ENCODE measurements around the gene IGF1R.

The IGF1R gene

DNA sequence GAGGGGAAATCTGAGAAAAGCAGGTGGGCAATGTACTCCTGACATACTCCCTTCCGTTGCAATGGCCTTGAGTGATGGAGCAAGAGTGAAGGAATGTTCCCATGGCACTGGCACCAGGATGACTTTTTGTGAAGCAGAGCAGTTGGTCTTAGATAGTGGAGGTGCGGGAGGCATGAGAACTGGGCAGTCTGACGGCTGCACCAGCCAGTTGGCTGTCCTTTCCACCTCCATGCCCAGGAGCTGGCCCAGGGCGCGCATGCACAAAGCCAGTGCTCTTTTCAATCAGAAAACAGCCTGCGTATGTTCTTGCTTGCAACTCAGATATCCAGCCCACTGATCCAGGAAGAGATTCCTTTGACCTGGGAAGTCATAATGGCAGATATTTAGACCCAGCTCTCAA lies 222.4 kb downstream of the IGF1R start:
- no peak overlapping the region for H3K4me3 ChIP-seq (ENCODE audit: low read depth, low read length)
- no peak for DNase-seq (ENCODE audit: low read depth, low spot score)
- in situ Hi-C loops (cut with HindIII; ENCODE audit: low sequenced_read_pairs), result no loop called here
- TF ChIP-seq CTCF (IDR thresholded peaks at IDR 0.05; ENCODE audit: low read depth, low read length), result no peak

DNA sequence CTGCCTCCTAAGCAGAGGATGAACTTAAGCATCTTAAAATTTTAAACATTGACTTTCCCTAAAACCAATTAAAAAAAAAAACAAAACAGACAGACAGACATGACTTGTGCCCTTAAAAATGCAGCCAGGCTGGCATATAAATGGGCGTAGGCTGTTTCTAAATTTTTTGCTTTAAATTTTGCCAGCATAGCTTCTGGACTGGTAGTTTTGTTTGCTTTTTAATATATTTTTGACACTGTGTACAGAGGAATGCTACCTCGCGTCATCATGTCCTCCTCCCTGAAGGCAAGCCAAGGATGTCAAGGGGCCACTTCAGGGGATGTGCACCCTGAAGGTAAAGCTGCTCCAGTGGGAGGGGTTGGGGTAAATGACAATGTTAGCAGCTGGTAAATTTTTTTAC lies 224.4 kb downstream of the IGF1R start:
- DNase-seq (ENCODE audit: low read depth, low spot score), result no peak
- no peak for TF ChIP-seq CTCF (IDR thresholded peaks at IDR 0.05; ENCODE audit: low read depth, low read length)
- in situ Hi-C loops (cut with HindIII; ENCODE audit: low sequenced_read_pairs), result no loop called here
- H3K4me3 ChIP-seq (ENCODE audit: low read depth, low read length), result no peak overlapping the region

DNA sequence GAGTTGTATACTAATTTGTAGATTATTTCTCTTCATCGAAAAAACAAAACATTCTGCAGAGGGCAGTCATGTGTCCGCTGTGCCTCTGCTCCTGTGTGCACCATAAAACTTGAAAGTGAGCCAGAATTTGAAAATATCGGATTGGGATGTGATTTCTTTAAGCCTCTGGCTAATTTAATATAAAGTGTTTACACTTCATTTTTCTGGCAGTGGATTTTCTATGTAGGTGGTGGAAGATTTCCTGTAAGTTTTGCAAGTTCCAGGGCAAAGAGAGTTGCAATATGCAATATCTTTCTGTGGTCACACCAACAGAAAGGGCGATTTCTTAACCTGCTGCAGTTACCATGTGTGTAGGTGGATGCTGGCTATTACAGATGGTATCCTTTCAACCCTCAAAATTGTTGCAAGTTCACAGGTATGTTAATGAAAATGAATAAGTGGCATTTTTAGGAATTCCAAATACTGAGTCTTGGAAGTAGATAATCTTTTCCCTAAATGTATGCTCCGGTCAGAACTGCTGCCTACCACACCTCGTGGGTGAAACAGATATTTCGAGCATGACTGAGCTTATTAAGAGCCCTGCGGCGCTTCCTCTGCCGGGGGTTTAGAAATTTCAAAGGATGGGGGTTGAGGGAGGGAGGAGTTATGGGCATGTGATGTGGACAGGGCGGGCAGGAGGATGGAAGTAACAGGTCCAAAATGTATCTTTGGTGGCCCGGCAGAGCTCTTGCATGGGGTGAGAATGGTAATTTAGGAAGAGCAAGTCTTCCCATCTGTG lies 225.3 kb downstream of the IGF1R start:
- peak; percentile 88 for DNase-seq (ENCODE audit: low read depth, low spot score)
- no peak for TF ChIP-seq CTCF (IDR thresholded peaks at IDR 0.05; ENCODE audit: low read depth, low read length)
- H3K4me3 ChIP-seq (ENCODE audit: low read depth, low read length), result peak overlapping the region; percentile 18

GRCh38 chr15:98874370-98874769 lies 226.0 kb downstream of the IGF1R start:
- H3K4me3 ChIP-seq (ENCODE audit: low read depth, low read length), result no peak overlapping the region
- in situ Hi-C loops (cut with HindIII; ENCODE audit: low sequenced_read_pairs), result no loop called here
- DNase-seq (ENCODE audit: low read depth, low spot score), result no peak
- TF ChIP-seq CTCF (IDR thresholded peaks at IDR 0.05; ENCODE audit: low read depth, low read length), result no peak

More for the DNA sequence above, 225.3 kb downstream of the IGF1R start:
- in situ Hi-C loops (cut with HindIII; ENCODE audit: low sequenced_read_pairs), result no loop called here

DNA sequence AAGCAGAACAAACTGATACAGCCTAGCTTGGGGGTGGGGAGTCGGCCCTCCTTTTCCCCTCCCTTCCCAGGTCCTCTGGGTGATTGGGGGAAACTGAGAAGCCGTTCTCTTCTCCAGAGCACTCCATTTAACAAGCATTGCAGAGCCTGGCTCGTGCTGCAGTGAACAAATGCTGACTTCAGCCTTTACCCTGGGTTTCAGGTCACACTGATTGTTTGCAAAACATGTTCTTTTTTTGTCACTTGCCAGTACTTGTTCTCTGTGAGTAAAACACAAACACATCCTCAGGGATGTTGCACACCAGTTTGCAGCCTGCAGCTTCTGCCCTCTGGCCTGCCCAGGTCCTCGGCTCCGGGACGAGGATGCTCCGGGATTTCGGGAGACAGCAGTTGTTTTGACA lies 226.4 kb downstream of the IGF1R start:
- TF ChIP-seq CTCF (IDR thresholded peaks at IDR 0.05; ENCODE audit: low read depth, low read length), result no peak
- no peak for DNase-seq (ENCODE audit: low read depth, low spot score)
- in situ Hi-C loops (cut with HindIII; ENCODE audit: low sequenced_read_pairs), result no loop called here
- no peak overlapping the region for H3K4me3 ChIP-seq (ENCODE audit: low read depth, low read length)

GRCh38 chr15:98875309-98875708 lies 227.0 kb downstream of the IGF1R start:
- no peak for DNase-seq (ENCODE audit: low read depth, low spot score)
- in situ Hi-C loops (cut with HindIII; ENCODE audit: low sequenced_read_pairs), result no loop called here
- TF ChIP-seq CTCF (IDR thresholded peaks at IDR 0.05; ENCODE audit: low read depth, low read length), result no peak
- no peak overlapping the region for H3K4me3 ChIP-seq (ENCODE audit: low read depth, low read length)
